DND-41 (cell line): ENCODE measurements around the gene KLHL14.

Experiments used
- CTCF ChIP-seq: IDR thresholded peaks from 2 replicates; pipeline ENCODE4 v1.5.1; 2012; ENCODE audit warnings: borderline replicate concordance, low read length, moderate library complexity, mild to moderate bottlenecking; ENCODE audit not compliant: poor library complexity, severe bottlenecking; ENCODE audit errors: extremely low read depth
- EZH2 ChIP-seq: IDR thresholded peaks from 3 replicates; pipeline ENCODE4 v1.6.1; 2012; ENCODE audit warnings: borderline replicate concordance, low read depth, mild to moderate bottlenecking, moderate library complexity, low read length, inconsistent platforms; ENCODE audit not compliant: severe bottlenecking

DNA sequence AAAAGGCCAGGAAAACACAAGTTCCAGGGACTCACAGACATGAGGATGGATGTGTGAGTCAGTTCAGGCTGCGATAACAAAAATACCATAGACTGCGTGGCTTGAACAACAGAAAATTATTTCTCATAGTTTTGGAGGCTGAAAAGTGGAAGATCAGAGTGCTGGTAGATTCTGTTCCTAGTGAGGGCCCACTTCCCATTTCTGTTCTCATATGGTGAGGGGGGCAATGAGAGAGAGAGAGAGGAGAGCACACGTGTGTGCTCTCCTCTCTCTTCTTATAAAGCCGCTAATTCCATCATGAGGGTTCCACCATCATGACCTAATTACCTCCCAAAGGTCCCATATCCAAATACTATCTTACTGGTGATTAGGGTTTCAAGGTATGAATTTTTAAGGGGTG, 23.0 kb downstream of the KLHL14 start:
- TF ChIP-seq CTCF = no peak
- no peak for TF ChIP-seq EZH2
